IMR-90 (cell line): ENCODE measurements around the gene SEMA4A.

Experiments used
- BHLHE40 ChIP-seq: fragments of 150-350 bp; IDR thresholded peaks from 2 replicates; pipeline ENCODE4 v1.6.1; 2016; ENCODE audit warnings: mild to moderate bottlenecking, low read depth, low read length
- CEBPB ChIP-seq: IDR thresholded peaks from 2 replicates; pipeline ENCODE4 v1.6.1; 2012; ENCODE audit warnings: low read depth, low read length, improper control_type of control experiment
- CHD1 ChIP-seq: IDR thresholded peaks from 2 replicates; pipeline ENCODE4 v1.6.1; 2012; ENCODE audit warnings: low read depth, low read length, improper control_type of control experiment
- CTCF ChIP-seq: conservative IDR thresholded peaks from 2 replicates; pipeline ENCODE4 v1.5.1; 2012; ENCODE audit warnings: mild to moderate bottlenecking, low read depth, low read length, improper control_type of control experiment
- FOS ChIP-seq: fragments of 150-350 bp; IDR thresholded peaks from 2 replicates; pipeline ENCODE4 v1.6.1; 2016; ENCODE audit warnings: low read depth, low read length
- MAFK ChIP-seq: IDR thresholded peaks from 2 replicates; pipeline ENCODE4 v1.6.1; 2012; ENCODE audit warnings: low read depth, low read length, improper control_type of control experiment
- MAZ ChIP-seq: IDR thresholded peaks from 2 replicates; pipeline ENCODE4 v1.6.1; 2012; ENCODE audit warnings: low read depth, mild to moderate bottlenecking, low read length, improper control_type of control experiment, moderate library complexity, borderline replicate concordance
- NFE2L2 ChIP-seq: fragments of 150-350 bp; IDR thresholded peaks from 2 replicates; pipeline ENCODE4 v1.6.1; 2016; ENCODE audit warnings: low read depth, mild to moderate bottlenecking, low read length
- POLR2A ChIP-seq: IDR thresholded peaks from 2 replicates; pipeline ENCODE4 v1.6.1; 2012; ENCODE audit warnings: mild to moderate bottlenecking, low read depth, low read length
- RAD21 ChIP-seq: IDR thresholded peaks from 2 replicates; pipeline ENCODE4 v1.6.1; 2012; ENCODE audit warnings: low read length, improper control_type of control experiment
- RCOR1 ChIP-seq: IDR thresholded peaks from 2 replicates; pipeline ENCODE4 v1.6.1; 2012; ENCODE audit warnings: mild to moderate bottlenecking, low read length, improper control_type of control experiment; ENCODE audit not compliant: insufficient replicate concordance
- RFX5 ChIP-seq: IDR thresholded peaks from 2 replicates; pipeline ENCODE4 v1.8.0; 2012; ENCODE audit warnings: low read depth, mild to moderate bottlenecking, low read length, moderate library complexity
- SMC3 ChIP-seq: fragments of 150-350 bp; IDR thresholded peaks from 2 replicates; pipeline ENCODE4 v1.6.1; 2016; ENCODE audit warnings: low read depth, mild to moderate bottlenecking, antibody characterized with exemption, low read length, moderate library complexity
- USF2 ChIP-seq: fragments of 150-350 bp; IDR thresholded peaks from 2 replicates; pipeline ENCODE4 v1.6.1; 2017; ENCODE audit warnings: mild to moderate bottlenecking, antibody characterized with exemption, low read length, low read depth

DNA sequence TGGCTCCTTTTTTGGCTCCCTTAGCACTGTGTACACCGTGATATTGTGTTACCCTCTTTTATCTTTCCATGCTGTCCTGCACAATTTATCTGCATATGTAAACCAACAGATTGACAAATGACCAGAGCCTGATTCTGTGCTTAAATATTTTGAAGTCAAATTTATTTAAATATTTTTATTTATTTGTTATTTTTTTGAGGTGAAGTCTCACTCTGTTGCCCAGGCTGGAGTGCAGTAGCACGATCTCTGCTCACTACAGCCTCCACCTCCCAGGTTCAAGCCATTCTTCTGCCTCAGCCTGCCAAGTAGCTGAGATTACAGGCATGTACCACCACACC lies 72.3 kb downstream of the SEMA4A start:
- TF ChIP-seq POLR2A, result no peak
- no peak for TF ChIP-seq CTCF
- no peak for TF ChIP-seq SMC3
- TF ChIP-seq CHD1, result no peak
- no peak for TF ChIP-seq MAZ
- TF ChIP-seq NFE2L2, result no peak
- TF ChIP-seq CEBPB, result no peak
- no peak for TF ChIP-seq RFX5
- no peak for TF ChIP-seq RAD21
- TF ChIP-seq BHLHE40, result no peak
- no peak for TF ChIP-seq USF2
- TF ChIP-seq FOS, result no peak
- TF ChIP-seq RCOR1, result no peak
- TF ChIP-seq MAFK, result no peak
